GM23338 (cell line): ENCODE data around the gene CDK14. TPM values are rescaled to one million over a fixed set of nuclear protein-coding genes. Genes with fewer than 3 reads are reported as not detected.

ENCODE experiments used
- ATAC-seq: fragments of 200-7000 bp; cut with Tn5 transposase; 3 replicates; pipeline ENCODE4 v1.9.1; 2020
- DNase-seq: peaks from one replicate; pipeline ENCODE4 v3.0.0-alpha.2; 2015; ENCODE audit warnings: low spot score
- H2AFZ ChIP-seq: fragments of 200-600 bp; sonication (generic); 2 replicates; pipeline ENCODE4 v1.8.0; 2016; ENCODE audit warnings: antibody characterized with exemption, mild to moderate bottlenecking, moderate library complexity
- H3F3A ChIP-seq: fragments of 200-600 bp; sonication (generic); replicated peaks from 2 replicates; pipeline ENCODE4 v1.8.0; 2017; ENCODE audit warnings: antibody characterized with exemption, mixed run types, low read depth
- H3K27ac ChIP-seq: fragments of 200-600 bp; sonication (generic); 2 replicates; pipeline ENCODE4 v1.6.1; 2016; ENCODE audit warnings: low read depth
- H3K27me3 ChIP-seq: fragments of 200-600 bp; sonication (generic); 2 replicates; pipeline ENCODE4 v1.8.0; 2016; ENCODE audit warnings: mild to moderate bottlenecking, mixed run types, moderate library complexity; ENCODE audit not compliant: insufficient read depth
- H3K36me3 ChIP-seq: fragments of 200-600 bp; sonication (generic); 2 replicates; pipeline ENCODE4 v1.8.0; 2016; ENCODE audit warnings: mild to moderate bottlenecking; ENCODE audit not compliant: insufficient read depth
- H3K4me1 ChIP-seq: fragments of 200-600 bp; sonication (generic); 2 replicates; pipeline ENCODE4 v1.8.0; 2016; ENCODE audit warnings: mild to moderate bottlenecking, moderate library complexity; ENCODE audit not compliant: insufficient read depth
- H3K4me2 ChIP-seq: fragments of 200-600 bp; sonication (generic); 2 replicates; pipeline ENCODE4 v1.7.1; 2017; ENCODE audit warnings: mixed run types
- H3K4me3 ChIP-seq: fragments of 200-600 bp; sonication (generic); 2 replicates; pipeline ENCODE4 v1.6.1; 2016; ENCODE audit warnings: mixed run types
- H3K79me2 ChIP-seq: fragments of 200-600 bp; sonication (generic); replicated peaks from 2 replicates; pipeline ENCODE4 v1.8.0; 2017; ENCODE audit warnings: mild to moderate bottlenecking; ENCODE audit not compliant: insufficient read depth
- H3K9me2 ChIP-seq: fragments of 200-600 bp; sonication (generic); 2 replicates; pipeline ENCODE4 v1.8.0; 2017; ENCODE audit not compliant: insufficient read depth
- H4K20me1 ChIP-seq: fragments of 200-600 bp; sonication (generic); replicated peaks from 2 replicates; pipeline ENCODE4 v1.8.0; 2017; ENCODE audit warnings: mild to moderate bottlenecking; ENCODE audit not compliant: insufficient read depth
- H3K27ac Mint-ChIP-seq: 2 replicates; pipeline ENCODE4 v1.8.0; 2020; ENCODE audit warnings: inconsistent platforms, mild to moderate bottlenecking, moderate library complexity, mixed read lengths
- H3K27me3 Mint-ChIP-seq: 3 replicates; pipeline ENCODE4 v1.8.0; 2022; ENCODE audit warnings: low read depth, mild to moderate bottlenecking, moderate library complexity, mixed read lengths, inconsistent platforms; ENCODE audit not compliant: insufficient read depth, poor library complexity
- H3K36me3 Mint-ChIP-seq: 3 replicates; pipeline ENCODE4 v1.8.0; 2021; ENCODE audit warnings: low read depth, mild to moderate bottlenecking, inconsistent platforms, moderate library complexity, mixed read lengths
- H3K4me1 Mint-ChIP-seq: 3 replicates; pipeline ENCODE4 v1.8.0; 2020; ENCODE audit warnings: mild to moderate bottlenecking, inconsistent platforms, mixed read lengths
- H3K4me3 Mint-ChIP-seq: 3 replicates; pipeline ENCODE4 v1.8.0; 2021; ENCODE audit warnings: moderate library complexity, mild to moderate bottlenecking, inconsistent platforms, mixed read lengths
- H3K9me3 Mint-ChIP-seq: 3 replicates; pipeline ENCODE4 v1.8.0; 2020; ENCODE audit warnings: moderate library complexity, mild to moderate bottlenecking, inconsistent platforms, mixed read lengths
- CREB1 ChIP-seq: fragments of 250-450 bp; sonication (Bioruptor Pico); IDR thresholded peaks from 2 replicates; pipeline ENCODE4 v1.5.0; 2020; ENCODE audit warnings: low read depth, mild to moderate bottlenecking, moderate library complexity
- EZH2 ChIP-seq: fragments of 200-600 bp; sonication (generic); IDR thresholded peaks from one replicate; pipeline ENCODE4 v1.8.0; 2017; ENCODE audit warnings: antibody characterized with exemption, mild to moderate bottlenecking, low read depth; ENCODE audit not compliant: unreplicated experiment
- ZNF114 ChIP-seq: fragments of 250-450 bp; sonication (Bioruptor Pico); IDR thresholded peaks from 2 replicates; pipeline ENCODE4 v1.5.0; 2020; ENCODE audit warnings: mild to moderate bottlenecking, moderate library complexity
- polyA plus RNA-seq: library from polyadenylated mRNA; unstranded; fragments of >200 nt; fragmentation: Nextera tagmentation; extraction: Ambion mirVana; gene quantifications from 2 replicates; pipeline ENCODE4 v1.2.1, GENCODE V29; 2016
- total RNA-seq: library from RNA; depleted of rRNA; stranded (reverse); fragments of >200 nt; shearing (Covaris generic); gene quantifications from 2 replicates; pipeline ENCODE4 v1.2.3, GENCODE V29; 2014
- TF ChIP-seq, protein P1 (sequence below), 2 experiments: fragments of 200-600 bp in 1 of 2; sonication (generic) in 1 of 2; conservative IDR thresholded peaks; 2 replicates each; pipeline versions ENCODE4 v1.5.1 to v1.6.1; 2016 to 2017; ENCODE audit warnings: antibody characterized with exemption in 2 of 2, low read depth in 2 of 2, mild to moderate bottlenecking in 2 of 2, moderate library complexity in 1 of 2
- TF ChIP-seq, protein P2 (sequence below): fragments of 250-450 bp; sonication (Bioruptor Pico); IDR thresholded peaks from 2 replicates; pipeline ENCODE4 v1.5.0; 2020; ENCODE audit warnings: mild to moderate bottlenecking, moderate library complexity

CDK14 gene
- total and polyA plus RNA-seq, 2 experiments from 2014 or later, result 11.2 to 24.0 TPM

DNA sequence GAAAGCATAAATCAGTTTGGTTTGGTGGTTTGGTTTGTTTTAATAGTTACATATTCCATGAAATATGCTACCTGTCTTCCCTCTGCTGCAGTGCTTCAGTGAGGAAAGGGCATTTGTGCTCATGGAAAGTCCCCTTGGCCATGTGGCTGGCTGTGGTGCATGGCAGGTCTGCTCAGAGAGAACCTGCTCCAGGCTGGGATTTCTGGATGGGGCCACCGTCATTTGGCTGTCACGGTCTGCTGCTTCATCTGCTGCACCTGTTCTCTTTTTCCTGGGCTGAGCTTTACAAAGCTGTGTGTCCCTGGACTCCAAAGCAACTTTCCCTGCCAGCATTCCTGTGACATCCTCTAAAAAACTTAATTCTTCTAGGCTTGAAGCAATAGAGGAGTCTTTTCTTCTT is 8.9 kb downstream of the CDK14 start:
- Histone ChIP-seq H3F3A (no peaks in the 10 kb centered on the region), H3K4me2 (no peak overlapping the region), H3K79me2 (peaks cover 88% of the 10 kb centered on the region), H3K9me2 (no peaks in the 10 kb centered on the region), H3K4me1 (peaks cover 31% of the 10 kb centered on the region), H4K20me1 (peaks cover 7% of the 10 kb centered on the region), H3K27me3 (no peaks in the 10 kb centered on the region), H2AFZ (no peak overlapping the region), H3K27ac (no peak overlapping the region), H3K4me3 (no peak overlapping the region), H3K36me3 (no peaks in the 10 kb centered on the region)
- TF ChIP-seq ZNF114 (CRISPR knock-in tag), result no peak
- no peak for TF ChIP-seq EZH2
- no peak for TF ChIP-seq CREB1 (CRISPR knock-in tag)
- DNase-seq, result no peak
- H3K27me3 Mint-ChIP-seq, result peaks cover 4% of the 10 kb centered on the region
- no peak for ATAC-seq
- no peak overlapping the region for H3K4me3 Mint-ChIP-seq
- no peaks in the 10 kb centered on the region for H3K36me3 Mint-ChIP-seq
- no peaks in the 10 kb centered on the region for H3K9me3 Mint-ChIP-seq
- no peak overlapping the region for H3K27ac Mint-ChIP-seq
- H3K4me1 Mint-ChIP-seq, result peaks cover 43% of the 10 kb centered on the region

DNA sequence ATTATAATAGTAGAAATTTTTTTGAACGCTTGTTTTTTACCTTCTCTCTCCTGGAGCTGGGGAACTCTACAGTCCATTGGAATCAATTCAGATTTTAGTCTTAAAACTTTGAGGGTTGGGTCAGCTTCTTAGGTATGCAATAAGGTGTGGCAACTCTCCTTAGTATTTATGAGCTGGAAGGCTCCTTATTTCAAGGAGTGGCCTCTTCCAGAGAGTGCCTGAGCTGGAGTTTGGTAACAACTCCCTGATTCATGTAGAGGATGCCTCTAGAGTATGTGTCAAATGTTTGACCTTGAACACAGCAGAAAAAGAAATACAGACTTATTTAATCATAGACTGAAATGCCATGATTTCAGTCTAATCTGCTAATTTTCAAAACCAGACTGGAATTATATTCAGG is 11.1 kb downstream of the CDK14 start:
- Histone ChIP-seq H3K27ac (no peak overlapping the region), H3K4me2 (no peak overlapping the region), H3K9me2 (no peaks in the 10 kb centered on the region), H3K36me3 (no peaks in the 10 kb centered on the region), H3K27me3 (no peaks in the 10 kb centered on the region), H3K4me3 (no peak overlapping the region), H4K20me1 (peaks cover 19% of the 10 kb centered on the region), H3F3A (no peaks in the 10 kb centered on the region), H3K79me2 (peaks cover 86% of the 10 kb centered on the region), H3K4me1 (peaks cover 24% of the 10 kb centered on the region; the same call in 1 of the 2 replicates), H2AFZ (no peak overlapping the region)
- H3K27me3 Mint-ChIP-seq, result peaks cover 6% of the 10 kb centered on the region
- ATAC-seq (no peak), DNase-seq (no peak)
- TF ChIP-seq, protein P1, sequence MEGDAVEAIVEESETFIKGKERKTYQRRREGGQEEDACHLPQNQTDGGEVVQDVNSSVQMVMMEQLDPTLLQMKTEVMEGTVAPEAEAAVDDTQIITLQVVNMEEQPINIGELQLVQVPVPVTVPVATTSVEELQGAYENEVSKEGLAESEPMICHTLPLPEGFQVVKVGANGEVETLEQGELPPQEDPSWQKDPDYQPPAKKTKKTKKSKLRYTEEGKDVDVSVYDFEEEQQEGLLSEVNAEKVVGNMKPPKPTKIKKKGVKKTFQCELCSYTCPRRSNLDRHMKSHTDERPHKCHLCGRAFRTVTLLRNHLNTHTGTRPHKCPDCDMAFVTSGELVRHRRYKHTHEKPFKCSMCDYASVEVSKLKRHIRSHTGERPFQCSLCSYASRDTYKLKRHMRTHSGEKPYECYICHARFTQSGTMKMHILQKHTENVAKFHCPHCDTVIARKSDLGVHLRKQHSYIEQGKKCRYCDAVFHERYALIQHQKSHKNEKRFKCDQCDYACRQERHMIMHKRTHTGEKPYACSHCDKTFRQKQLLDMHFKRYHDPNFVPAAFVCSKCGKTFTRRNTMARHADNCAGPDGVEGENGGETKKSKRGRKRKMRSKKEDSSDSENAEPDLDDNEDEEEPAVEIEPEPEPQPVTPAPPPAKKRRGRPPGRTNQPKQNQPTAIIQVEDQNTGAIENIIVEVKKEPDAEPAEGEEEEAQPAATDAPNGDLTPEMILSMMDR (conservative IDR thresholded peaks at IDR 0.05; ENCODE audit: low read depth in 2 of 2), result no peak
- TF ChIP-seq, protein P2, sequence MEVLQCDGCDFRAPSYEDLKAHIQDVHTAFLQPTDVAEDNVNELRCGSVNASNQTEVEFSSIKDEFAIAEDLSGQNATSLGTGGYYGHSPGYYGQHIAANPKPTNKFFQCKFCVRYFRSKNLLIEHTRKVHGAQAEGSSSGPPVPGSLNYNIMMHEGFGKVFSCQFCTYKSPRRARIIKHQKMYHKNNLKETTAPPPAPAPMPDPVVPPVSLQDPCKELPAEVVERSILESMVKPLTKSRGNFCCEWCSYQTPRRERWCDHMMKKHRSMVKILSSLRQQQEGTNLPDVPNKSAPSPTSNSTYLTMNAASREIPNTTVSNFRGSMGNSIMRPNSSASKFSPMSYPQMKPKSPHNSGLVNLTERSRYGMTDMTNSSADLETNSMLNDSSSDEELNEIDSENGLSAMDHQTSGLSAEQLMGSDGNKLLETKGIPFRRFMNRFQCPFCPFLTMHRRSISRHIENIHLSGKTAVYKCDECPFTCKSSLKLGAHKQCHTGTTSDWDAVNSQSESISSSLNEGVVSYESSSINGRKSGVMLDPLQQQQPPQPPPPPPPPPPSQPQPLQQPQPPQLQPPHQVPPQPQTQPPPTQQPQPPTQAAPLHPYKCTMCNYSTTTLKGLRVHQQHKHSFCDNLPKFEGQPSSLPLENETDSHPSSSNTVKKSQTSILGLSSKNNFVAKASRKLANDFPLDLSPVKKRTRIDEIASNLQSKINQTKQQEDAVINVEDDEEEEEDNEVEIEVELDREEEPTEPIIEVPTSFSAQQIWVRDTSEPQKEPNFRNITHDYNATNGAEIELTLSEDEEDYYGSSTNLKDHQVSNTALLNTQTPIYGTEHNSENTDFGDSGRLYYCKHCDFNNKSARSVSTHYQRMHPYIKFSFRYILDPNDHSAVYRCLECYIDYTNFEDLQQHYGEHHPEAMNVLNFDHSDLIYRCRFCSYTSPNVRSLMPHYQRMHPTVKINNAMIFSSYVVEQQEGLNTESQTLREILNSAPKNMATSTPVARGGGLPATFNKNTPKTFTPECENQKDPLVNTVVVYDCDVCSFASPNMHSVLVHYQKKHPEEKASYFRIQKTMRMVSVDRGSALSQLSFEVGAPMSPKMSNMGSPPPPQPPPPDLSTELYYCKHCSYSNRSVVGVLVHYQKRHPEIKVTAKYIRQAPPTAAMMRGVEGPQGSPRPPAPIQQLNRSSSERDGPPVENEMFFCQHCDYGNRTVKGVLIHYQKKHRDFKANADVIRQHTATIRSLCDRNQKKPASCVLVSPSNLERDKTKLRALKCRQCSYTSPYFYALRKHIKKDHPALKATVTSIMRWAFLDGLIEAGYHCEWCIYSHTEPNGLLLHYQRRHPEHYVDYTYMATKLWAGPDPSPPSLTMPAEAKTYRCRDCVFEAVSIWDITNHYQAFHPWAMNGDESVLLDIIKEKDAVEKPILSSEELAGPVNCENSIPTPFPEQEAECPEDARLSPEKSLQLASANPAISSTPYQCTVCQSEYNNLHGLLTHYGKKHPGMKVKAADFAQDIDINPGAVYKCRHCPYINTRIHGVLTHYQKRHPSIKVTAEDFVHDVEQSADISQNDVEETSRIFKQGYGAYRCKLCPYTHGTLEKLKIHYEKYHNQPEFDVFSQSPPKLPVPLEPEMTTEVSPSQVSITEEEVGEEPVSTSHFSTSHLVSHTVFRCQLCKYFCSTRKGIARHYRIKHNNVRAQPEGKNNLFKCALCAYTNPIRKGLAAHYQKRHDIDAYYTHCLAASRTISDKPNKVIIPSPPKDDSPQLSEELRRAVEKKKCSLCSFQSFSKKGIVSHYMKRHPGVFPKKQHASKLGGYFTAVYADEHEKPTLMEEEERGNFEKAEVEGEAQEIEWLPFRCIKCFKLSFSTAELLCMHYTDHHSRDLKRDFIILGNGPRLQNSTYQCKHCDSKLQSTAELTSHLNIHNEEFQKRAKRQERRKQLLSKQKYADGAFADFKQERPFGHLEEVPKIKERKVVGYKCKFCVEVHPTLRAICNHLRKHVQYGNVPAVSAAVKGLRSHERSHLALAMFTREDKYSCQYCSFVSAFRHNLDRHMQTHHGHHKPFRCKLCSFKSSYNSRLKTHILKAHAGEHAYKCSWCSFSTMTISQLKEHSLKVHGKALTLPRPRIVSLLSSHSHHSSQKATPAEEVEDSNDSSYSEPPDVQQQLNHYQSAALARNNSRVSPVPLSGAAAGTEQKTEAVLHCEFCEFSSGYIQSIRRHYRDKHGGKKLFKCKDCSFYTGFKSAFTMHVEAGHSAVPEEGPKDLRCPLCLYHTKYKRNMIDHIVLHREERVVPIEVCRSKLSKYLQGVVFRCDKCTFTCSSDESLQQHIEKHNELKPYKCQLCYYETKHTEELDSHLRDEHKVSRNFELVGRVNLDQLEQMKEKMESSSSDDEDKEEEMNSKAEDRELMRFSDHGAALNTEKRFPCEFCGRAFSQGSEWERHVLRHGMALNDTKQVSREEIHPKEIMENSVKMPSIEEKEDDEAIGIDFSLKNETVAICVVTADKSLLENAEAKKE, result no peak
- TF ChIP-seq CREB1 (CRISPR knock-in tag), result no peak
- H3K27ac Mint-ChIP-seq, result no peak overlapping the region
- H3K4me3 Mint-ChIP-seq, result no peak overlapping the region
- peaks cover 38% of the 10 kb centered on the region for H3K4me1 Mint-ChIP-seq
- no peaks in the 10 kb centered on the region for H3K36me3 Mint-ChIP-seq
- no peaks in the 10 kb centered on the region for H3K9me3 Mint-ChIP-seq
